Endometrial microvascular endothelial cells (primary cell): ENCODE measurements around the gene TMPRSS13. TPM values are rescaled to one million over a fixed set of nuclear protein-coding genes. Genes with fewer than 3 reads are reported as not detected.
"Not testable (repeated sequence)": the region's sequence is repeated elsewhere in the genome, so short reads cannot be mapped to it uniquely, and the experiment has no call there.

Experiments used
- in situ Hi-C: cut with HindIII; loops from 2 replicates; pipeline ENCODE4 v1.10.0; 2017; ENCODE audit warnings: low sequenced_read_pairs, low pct_unique_long_range_greater_than_20kb; ENCODE audit errors: inconsistent ontology term
- total RNA-seq: library from RNA; depleted of rRNA; stranded (reverse); fragments of >200 nt; gene quantifications from one replicate; pipeline ENCODE4 v1.2.3, GENCODE V29; 2015; ENCODE audit errors: inconsistent ontology term

TMPRSS13 gene
- total RNA-seq, 1 donor from 2014 or later = not detected

- in situ Hi-C loops = no loop called here
Observed at GRCh38 chr11:117933475-117933874, 4.3 kb upstream of the TMPRSS13 start.

DNA sequence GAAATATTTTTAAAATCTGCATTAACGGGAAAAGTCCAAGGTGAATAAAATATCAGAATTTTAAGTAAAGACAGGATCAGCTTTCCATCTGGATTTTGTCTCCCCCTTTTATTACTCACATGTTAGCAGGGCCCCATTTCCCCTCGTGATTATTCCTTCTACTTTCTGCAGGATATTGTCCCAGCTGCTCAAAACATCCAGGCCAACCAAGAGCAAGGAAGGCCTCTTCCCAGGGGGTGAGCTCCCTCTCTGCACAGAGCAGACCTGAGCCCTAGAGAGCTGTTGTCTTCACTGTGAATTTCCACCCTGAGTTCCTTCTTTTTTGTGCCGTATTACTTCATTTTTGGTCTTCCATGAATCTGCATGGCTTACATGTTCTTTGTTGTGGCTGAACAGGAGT, 3.7 kb upstream of the TMPRSS13 start:
- in situ Hi-C loops = no loop called here

DNA sequence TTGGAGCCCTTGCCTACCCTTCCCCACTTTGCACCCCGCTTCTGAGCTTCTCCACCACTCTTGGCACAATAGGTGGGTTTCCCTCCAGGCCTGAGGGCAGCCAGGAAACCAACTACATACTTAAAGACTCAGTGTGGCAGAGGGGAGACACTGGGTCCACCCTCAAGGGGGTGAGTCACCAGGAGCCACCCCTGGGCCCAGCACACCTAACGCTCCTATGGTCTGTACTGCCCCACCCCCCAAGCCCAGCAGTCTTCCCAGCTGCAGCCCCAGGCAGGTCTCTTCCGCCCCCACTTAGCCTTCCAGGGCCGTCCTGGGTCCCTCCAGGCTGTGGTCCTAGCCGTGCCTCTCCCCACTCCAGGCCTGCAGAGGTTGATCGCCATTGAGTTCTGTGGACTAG, 3.2 kb upstream of the TMPRSS13 start:
- in situ Hi-C loops = no loop called here

- in situ Hi-C loops = no loop called here
Observed at GRCh38 chr11:117931971-117932370, 2.8 kb upstream of the TMPRSS13 start.

DNA sequence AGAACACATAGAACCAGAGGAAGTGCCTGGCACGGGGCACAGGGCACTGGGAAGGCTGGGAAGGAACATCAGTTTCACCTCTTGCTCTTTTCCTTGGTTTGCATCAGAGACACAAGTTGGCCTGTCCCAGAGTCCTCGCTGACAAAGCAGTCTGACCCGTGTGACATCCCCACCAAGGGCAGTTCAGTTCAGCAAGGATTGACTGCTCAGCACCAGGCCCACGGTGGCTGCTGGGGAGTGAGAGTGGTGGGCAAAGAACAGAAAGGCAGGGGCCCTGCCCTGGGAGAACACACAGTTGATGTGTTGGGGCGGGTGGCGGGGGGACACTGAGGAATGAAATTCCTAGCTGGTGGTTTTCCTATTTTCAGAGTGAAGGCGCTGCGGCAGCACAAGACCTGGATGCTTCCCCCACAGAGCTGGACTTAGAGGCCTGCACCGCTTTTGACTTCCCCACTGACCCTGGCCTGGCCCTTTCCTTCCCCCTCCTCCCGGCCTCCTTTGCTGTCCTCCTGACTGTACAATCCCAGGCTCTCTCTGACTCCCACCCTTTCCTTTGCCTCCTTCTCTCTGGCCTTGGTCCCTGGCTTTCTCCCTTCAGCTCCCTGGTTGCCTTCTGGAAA, 2.2 kb upstream of the TMPRSS13 start:
- in situ Hi-C loops = no loop called here

DNA sequence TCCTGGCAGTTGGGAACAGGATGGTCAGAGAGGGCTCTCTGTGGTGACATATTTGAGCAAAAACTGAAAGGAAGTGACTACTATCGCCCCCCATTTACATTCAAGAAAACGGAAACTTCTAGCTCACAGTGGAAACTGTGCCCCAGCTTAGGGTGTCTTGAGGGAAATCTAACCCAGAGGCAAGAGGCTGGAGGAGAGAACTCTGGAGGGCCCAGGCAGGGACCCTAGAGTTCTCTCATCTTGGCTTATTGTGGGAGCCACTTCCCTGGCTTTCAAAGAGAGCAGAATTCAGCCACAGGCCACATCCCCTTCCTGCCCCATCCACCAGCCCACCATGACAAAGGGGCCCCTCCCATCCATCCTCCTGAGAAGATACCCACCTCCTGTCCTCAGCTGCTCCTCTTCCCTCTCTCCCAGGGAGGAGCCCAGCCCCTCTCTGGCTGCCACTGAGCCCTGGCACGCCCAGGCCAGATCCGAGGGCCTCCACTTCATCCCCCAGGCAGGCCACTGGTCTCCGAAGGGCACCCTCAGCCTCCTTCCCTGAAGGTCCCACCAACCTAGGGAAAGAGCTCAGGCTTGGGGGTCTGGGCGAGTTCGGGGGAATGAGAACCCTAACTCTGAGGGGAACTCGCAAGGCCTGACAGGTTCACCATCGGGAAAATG, 1.6 kb upstream of the TMPRSS13 start:
- in situ Hi-C loops = no loop called here

- in situ Hi-C loops = no loop called here
Observed at GRCh38 chr11:117929916-117930570, 841 bp upstream of the TMPRSS13 start.

DNA sequence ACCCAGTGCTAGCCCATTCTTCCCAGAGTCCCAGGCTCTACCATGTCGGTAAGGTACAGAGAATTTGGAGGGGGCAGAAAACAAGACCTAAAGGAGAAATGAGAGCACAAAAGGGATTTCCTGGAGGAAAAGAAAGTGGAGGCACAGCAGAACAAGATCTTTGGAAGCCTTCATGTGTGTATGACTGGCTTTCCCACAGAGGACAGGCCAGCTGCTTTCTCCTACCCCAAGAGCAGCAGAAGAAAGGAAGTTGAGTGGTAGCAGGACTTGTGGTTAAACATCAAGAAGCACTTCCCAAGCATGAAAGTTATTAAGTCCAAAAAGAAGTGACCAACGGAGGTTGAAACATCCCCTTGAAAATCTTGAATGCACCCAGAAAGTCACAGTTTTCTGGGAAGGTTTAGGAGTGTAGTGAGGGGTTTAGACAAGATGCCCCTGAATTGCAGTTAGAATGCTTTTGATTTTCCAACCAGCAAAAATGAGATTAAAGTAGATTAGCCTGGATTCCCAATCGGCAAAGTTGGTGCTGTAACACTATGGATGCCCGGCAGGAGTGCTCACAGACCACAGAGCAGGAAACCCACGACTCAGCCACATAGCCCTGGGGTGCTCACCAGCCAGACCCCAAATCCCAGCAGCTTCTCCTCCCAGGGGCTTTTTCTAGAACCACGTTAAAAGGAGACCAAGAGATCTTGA, 608 bp downstream of the TMPRSS13 start:
- in situ Hi-C loops = no loop called here

DNA sequence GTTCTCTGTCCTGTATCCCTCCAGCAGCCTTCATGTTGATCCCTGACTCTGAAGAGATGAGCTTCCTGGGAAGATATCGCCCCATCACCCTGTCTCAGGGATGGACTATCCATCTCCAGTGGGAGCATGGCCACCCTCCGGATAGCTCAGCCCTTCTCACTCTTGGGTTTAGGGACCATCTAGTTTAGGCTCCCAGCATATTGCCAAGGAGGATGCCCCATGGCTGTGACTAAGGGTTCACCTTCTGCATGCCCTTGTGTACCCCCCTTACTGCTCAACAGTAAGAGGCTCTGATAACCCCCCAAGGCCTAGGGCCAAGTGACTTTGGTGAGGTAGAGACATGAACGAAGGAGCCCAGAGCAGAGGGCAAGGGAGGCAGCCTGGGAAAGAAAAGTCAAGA, 1.3 kb downstream of the TMPRSS13 start:
- in situ Hi-C loops = no loop called here

GRCh38 chr11:117926166-117926565, 3.0 kb downstream of the TMPRSS13 start:
- in situ Hi-C loops = not testable (repeated sequence)

DNA sequence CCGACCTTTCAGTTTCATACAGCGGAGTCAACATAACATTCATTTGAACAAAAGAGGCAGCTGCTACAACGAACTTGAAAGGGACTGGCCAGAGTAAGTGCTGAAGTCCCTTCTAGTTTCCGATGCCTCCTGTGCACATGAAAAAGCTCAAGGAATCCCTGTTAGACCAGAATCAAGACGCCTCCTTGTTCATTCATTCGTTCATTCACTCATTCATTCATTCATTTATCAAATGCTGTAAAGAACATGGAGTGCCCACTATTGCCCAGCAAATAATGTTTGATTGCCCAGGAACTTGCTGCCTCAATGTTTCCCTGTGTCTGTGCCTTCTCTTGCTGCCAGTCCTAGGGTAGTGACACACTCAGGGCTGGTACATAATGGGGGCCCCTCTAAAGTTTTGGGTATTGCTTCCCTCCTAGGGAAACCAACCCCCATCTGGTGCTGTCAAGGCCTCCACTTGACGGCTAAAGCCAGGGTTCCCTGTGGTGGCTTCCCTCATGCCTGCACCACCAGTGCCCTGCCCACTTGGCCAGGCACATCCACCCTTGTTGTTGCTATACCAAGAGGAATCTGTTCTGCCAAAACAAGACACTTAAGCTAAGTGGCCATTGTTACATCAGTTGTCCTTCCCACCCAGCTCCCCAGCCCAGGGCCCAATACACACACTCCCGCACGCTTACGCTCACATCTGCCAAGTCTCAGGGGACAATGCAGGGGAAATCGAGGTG, 3.8 kb downstream of the TMPRSS13 start:
- in situ Hi-C loops = no loop called here

DNA sequence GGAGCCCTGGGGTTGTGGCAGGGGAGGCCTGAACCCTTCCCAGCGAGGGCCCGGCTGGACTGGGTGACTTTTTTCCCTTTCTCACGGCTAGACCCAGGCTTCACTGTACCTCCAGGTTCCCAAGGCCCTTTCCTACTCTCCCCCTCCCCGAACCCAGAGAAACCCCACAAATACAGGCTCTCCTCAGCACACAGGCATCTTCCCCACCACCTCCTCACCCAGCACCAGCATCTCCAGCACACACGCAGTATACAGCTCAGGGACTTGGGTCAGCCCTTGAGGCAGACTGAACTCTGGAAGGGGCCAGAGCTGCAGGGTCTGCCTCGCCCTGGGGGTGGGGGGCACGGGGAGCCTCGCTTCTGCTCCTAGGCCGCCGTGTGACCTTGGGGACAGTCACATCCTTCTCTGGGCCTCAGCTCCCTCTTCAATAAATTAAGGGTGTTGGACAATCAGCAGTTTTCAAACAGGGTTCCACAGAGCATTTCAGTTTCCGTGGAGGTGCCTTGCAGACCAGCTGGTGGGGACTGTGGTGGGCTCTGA, 4.5 kb downstream of the TMPRSS13 start:
- in situ Hi-C loops = no loop called here

GRCh38 chr11:117923773-117924172, 5.4 kb downstream of the TMPRSS13 start:
- in situ Hi-C loops = no loop called here

GRCh38 chr11:117923275-117923674, 5.9 kb downstream of the TMPRSS13 start:
- in situ Hi-C loops = no loop called here

- in situ Hi-C loops = no loop called here
Observed at GRCh38 chr11:117921893-117922292, 7.3 kb downstream of the TMPRSS13 start.

DNA sequence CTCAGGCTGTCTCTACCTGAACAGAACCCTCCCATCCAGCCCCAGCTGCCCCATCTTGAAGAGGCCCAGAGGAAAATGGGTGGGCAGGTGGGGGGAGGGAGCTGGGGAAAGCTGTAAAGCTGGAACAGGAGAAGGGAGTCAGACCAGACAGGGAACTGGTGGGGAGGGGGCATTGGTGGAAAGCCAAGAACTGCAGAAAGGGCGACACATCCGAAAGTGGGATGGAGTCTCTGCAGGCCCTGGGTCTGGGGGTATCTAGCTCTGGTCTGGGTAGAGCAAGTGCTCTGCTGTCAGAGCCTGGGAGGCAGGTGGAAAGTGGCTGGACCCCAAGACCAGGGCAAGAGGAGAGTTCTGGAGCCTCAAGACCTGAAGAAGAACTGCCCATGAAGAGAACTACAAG, 7.7 kb downstream of the TMPRSS13 start:
- in situ Hi-C loops = no loop called here

- in situ Hi-C loops = no loop called here
Observed at GRCh38 chr11:117919781-117920221, 9.4 kb downstream of the TMPRSS13 start.

- in situ Hi-C loops = no loop called here
Observed at GRCh38 chr11:117919341-117919740, 9.9 kb downstream of the TMPRSS13 start.
